ENCODE data around the gene ZBTB7C.

The ZBTB7C gene

GRCh38 chr18:48060346-48060745 is 348.8 kb downstream of the ZBTB7C start:
- DNase-seq (ENCODE audit: low read depth), result no peak

DNA sequence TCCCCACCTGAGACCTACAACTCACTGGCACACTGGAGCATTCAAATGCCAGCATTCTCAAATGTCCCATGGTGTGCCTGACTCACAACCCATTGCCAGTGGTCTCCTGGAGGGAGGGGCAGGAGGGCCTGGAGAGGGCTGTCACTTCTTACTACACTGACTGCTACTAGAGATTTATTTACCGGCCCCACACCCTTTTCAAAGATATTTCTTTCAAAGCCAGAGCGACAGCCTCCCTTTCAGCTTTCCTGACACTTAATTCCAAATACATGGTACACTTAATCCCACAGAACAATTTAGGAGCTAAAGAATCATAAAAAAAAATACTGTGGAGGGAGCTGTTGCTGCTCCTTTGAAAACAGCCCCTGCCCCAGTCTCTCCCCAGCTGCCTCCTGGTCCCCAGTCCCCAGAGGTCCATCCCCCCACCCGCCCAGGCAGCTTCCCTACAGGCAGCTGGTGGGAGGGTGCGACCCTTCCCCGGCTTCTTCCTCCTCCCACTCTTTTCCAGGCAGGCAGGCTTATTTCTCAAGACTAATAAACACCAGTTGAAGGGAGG is 349.6 kb downstream of the ZBTB7C start:
- DNase-seq (ENCODE audit: low read depth), result no peak

DNA sequence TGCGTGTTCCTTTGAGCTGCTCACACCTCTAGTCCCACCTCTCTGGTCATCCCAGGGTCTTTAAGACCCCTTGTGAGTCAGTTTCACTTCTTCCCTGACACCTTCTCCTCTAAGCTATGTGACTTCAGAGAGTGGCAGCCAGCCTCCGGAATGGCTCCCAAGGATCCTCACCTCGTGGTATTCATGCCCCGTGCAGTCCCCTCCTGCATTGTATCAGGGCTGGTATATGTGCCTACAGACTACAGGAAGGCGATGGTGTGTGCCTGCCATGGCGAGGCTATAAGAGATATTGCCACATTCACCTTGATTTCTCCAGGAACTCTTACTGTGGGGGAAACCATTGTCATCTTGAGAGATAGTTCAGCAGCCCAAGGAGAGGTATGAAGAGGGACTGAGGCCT is 350.7 kb downstream of the ZBTB7C start:
- DNase-seq (ENCODE audit: low read depth), result no peak

DNA sequence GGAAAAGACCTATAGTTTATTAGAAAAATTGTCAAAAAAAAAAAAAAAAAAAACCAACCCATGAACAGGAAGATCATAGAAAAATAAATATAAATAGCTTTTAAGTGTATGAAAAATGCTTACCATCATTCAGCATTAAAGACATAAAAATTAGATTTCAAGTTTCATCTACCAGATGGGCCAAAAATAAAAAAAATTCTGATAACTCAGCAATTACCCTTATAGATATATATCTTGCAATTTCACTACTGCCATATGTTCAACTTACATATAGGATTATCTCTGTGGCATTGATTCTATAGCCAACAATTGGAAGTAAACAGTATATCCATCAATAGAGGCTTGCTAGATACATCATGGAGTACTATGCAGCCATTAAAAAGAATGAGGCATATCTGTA is 352.2 kb downstream of the ZBTB7C start:
- DNase-seq (ENCODE audit: low read depth), result no peak

DNA sequence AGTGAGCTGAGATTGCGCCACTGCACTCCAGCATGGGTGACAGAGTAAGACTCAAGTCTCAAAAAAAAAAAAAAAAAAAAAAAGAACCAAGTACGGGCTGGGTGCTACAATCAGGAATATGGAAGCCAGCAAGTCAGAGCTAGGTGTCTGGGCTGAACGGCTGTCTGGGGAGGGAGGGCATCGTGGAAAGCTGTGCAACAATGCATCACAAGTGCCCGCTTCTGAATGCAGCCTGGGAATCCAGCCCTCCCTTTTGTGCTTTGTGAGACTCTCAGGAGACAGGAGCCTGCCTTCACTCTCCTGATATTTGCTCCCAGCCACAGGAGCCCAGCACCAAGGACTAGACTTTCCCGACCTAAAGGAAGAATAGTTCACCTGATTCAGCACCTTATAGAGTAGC is 353.8 kb downstream of the ZBTB7C start:
- no peak for DNase-seq (ENCODE audit: low read depth)

DNA sequence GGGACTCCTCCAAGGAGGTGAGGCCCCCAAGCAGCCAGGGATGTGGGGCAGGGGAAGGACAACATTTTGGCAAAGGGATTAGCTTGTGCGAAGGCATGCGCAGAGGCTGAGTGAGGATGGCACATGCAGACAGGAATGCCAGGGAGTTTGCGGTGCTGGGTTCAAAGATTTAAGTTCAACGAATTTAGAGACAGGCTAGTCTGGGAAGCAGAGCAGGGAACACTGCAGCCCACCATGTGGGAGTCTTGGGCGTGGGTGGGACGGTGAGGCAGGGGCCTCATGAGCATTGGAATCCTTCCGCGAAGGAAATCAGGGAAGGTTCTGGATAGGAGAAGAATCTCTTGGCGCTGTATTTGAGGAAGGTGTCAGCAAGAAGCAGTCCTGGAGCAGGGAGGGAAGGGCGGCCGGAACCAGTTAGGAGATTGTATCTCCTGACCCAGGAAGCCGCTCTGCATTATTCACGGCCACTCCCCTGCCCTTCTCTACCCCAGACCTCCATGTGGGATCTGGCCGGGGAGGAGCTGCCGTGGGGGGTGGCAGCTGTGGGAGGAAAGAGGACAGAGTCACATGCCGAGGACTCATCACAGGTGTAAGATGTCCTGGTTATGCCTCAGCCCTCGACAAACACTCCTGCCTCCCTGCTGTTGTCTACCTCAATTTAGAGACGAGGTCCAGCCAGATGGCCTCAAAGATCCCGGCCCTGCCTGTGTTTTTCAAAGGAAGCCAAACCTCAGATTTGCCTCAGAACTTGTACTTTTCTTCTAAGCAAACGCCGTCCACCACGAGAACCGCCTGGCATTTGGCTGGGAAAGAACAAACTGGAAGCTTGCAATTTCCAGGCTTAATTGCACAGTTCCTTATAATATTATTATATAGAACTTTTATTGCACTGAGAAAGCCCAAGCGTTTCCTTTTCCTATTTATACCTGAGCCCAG is 355.0 kb downstream of the ZBTB7C start:
- DNase-seq (ENCODE audit: low read depth), result no peak

DNA sequence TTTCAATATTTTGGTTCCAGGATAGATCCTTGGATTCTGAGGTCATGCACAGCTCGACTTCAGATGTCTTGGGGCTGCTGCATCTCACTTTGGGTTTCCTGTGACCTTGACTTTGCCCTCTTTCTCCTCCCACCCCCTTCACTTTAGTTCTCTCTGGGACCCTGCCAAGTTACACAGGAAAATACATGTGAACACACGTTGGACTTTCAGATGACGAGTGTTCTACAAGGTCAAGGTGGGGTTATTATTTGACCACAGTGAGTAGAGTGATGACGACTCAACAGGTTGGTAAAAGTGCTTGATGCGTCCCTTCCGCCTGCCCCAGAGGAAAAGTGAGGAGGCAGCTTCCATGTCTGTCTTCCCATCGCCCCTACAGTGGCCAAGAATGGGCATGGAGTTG is 356.3 kb downstream of the ZBTB7C start:
- no peak for DNase-seq (ENCODE audit: low read depth)

GRCh38 chr18:48051945-48052840 is 357.0 kb downstream of the ZBTB7C start:
- no peak for DNase-seq (ENCODE audit: low read depth)

DNA sequence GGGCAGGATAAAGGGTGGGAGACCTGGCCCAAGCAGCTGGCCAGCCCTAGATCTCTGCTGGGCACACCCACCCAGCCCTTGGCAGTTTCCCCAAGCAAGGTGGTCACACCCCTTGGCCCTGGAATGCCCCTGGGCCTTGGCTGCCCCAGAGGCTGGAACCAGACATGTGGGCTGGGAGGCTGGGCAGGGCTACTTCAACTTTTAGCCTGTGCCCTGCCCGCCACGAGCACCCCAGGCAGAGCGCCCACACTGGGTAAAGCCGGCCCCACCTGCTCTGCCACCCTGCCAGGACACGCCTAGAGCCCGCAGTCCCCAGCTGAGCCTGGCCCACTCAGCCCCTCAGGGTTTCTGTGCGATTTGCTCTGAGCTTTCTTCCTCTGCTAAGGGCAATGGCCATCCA is 359.0 kb downstream of the ZBTB7C start:
- DNase-seq (ENCODE audit: low read depth), result no peak

GRCh38 chr18:48049757-48050156 is 359.4 kb downstream of the ZBTB7C start:
- DNase-seq (ENCODE audit: low read depth), result no peak

- DNase-seq (ENCODE audit: low read depth), result no peak
Measured at GRCh38 chr18:48048251-48048650, 360.9 kb downstream of the ZBTB7C start.

DNA sequence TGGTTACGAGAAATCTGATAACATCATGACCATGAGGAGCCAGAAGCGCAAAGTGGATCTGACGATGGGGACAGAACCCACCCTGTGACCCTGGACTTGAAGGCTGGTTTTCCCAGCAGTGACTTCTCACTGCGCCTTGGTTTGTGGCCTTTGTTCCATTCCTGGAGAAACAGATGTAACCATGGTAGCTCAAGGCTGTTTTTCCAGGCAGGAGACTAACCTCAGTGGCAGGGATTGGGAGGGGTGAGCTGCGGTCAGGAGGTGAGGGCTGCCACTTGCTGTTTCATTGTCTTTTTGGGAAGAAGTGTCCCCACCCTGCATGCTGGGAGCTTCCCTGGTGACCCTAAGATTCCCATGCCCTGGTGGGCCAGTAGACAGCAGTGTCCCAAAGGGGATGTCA is 362.3 kb downstream of the ZBTB7C start:
- DNase-seq (ENCODE audit: low read depth), result no peak

- DNase-seq (ENCODE audit: low read depth), result no peak
Measured at GRCh38 chr18:48045744-48046143, 363.4 kb downstream of the ZBTB7C start.

GRCh38 chr18:48044944-48045343 is 364.2 kb downstream of the ZBTB7C start:
- DNase-seq (ENCODE audit: low read depth), result no peak

GRCh38 chr18:48043166-48043565 is 366.0 kb downstream of the ZBTB7C start:
- DNase-seq (ENCODE audit: low read depth), result no peak

GRCh38 chr18:48042431-48042830 is 366.8 kb downstream of the ZBTB7C start:
- no peak for DNase-seq (ENCODE audit: low read depth)

DNA sequence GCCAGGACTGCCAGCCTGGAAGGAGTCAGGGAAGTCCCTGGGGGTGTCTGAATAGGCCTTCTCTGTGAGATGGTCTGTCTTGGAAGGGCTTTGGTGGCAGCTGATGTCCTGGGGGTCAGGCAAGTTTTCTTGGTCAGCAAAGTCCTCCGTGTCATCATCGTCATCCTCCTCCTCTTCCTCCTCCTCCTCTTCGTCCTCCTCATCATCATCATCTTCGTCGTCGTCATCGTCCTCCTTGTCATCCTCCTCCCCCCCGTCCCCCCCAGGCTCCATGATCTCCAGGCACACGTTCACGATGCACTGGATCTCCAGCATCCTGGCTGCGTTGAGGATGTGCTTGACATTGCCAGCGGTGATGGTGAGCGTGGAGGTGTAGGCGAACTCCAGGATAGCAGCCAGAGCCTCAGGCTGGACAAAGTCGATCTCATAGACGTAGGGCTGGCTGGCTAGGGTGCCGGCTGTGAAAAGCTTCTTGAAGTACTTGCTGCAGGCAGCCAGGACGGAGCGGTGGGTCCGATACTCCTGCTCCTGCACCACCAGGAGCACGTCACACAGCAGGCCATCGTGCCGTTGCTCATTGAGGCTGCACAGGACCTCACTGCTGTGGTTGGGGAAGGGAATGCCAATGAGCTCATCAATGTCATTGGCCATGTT is 368.6 kb downstream of the ZBTB7C start:
- DNase-seq (ENCODE audit: low read depth), result no peak

DNA sequence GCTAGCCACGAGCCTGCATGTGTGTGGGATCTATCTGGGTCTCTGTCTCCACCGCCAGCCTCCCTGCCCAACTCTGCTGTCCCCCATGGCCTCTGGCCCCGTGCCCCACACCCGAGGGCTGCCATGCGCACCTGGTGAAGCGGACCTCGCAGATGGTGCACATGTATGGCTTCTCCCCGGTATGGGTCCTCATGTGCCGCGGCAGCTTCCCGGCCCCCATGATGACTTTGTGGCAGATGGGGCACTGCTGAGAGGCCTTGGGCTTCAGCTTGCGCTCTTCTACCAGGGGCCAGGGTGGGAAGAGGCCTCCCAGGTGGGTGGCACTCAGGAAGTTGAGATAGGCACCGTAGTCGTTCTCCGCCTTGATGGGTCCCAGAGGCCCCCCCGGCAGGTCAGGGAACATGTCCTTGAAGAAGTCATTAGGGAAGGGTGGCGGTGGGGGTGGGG is 369.4 kb downstream of the ZBTB7C start:
- no peak for DNase-seq (ENCODE audit: low read depth)

DNA sequence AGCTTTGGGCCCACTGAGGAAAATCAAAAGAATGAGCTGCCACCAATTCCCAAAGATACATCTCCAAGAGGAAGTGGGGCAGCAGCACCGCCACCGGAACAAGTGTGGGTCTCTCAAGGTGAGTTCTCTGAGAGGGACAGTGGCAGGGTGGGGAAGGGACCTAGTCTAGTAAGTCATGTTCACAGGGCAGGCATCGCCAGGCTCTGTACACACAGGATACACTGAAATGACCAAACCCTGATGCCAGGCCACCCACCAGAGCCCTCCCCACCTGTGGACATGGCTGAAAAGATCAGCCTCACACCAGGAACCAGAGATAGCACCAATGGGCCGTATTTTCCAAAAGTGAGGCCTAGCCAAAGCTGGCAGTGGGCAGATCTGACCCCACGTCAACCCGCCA is 370.5 kb downstream of the ZBTB7C start:
- no peak for DNase-seq (ENCODE audit: low read depth)

DNA sequence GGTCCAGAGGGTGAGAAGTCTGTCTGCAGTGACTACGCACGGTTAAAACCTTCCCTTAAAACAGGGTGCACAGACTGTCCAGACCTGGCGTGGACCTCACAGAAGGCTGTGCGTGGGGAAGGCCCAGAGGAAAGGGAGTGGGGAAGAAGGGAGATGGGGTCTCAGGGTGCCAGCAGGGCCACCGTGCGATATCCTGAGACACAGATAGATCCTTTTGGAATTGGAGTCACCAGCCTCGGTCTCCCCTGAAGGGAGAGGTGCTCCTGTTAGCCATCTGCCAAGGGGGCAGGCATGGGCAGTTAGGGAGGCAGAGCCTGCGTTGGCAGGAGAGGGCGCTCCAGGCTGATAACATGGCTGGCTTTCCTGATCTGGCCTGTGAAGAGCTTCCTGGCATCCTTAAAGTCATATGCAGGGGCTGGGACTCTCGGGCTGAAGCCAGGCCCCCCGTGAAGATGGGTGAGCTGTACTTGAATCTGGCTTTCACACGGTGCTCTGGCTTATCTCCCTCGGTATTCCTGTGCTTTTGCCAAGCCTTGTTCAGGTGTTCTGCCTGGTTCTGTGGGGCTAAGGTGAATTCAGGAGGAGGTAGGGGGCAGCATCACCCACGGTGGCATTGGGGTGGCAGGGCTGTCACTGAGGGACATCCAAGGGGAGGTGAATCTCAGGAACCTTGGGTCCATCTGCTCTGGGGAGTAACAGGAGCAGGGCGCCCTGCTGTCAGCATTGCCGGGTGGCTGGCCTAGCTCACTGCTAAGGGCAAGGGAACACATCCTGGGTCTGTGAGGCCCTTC is 371.5 kb downstream of the ZBTB7C start:
- no peak for DNase-seq (ENCODE audit: low read depth)

Measured in activated T-helper 9 cell treated with anti-CD3 and anti-CD28 coated beads, Interleukin-2, amount 50 U/mL, for 16 hours (primary cell).